DLD1 (cell line): ENCODE results near the gene ZNF746.
"Not testable (repeated sequence)": the region's sequence is repeated elsewhere in the genome, so short reads cannot be mapped to it uniquely, and the experiment has no call there.

Source experiments
- in situ Hi-C: cut with HindIII; loops from 2 replicates; pipeline ENCODE4 v1.10.0; 2017; ENCODE audit warnings: low sequenced_read_pairs

ZNF746 gene

DNA sequence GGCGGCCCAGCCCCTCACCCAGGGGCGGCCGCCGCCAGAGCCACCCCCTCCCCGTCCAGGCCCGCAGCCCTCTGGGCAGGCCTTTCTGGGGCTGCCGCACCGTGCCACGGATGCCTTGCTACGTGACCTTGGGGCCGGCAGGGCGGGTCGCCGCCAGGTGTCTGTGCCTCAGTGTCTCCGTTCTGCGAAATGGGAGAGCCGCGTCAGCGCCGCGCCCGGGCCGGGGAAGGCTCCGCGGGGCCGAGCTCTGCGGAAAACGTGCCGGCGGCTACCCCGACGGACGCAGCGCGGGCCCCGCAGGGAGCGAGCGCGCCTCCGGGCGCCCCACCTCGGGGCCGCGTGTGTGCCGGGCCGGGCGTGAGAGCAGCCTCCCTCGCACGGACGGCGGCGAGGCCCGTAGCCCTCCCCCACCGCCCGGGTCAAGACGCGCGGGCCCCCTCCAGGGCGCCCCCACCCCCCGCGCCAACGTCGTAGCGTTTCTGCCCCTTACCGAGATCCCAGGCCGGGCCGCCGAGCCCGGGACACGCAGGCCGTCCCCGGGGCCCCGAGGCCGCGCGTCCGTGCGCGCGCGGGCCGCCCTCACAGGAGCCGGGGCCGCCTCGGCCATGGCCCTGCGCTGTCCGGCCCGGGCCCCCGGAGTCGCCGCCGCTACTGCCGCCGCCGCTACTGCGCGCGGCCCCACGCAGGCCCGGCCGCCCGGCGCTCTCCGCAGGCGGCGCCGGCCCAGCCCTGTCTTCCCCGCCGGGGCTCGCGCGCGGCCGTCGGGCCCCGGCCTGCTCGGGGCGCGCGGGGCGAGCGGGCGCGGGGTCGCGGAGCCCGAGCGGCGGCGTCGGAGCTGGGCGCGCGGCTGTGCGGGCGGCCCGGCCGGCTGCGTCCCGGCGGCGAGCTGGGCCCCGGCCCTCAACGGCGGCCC lies 37.8 kb downstream of the ZNF746 start:
- in situ Hi-C loops, result no loop called here

DNA sequence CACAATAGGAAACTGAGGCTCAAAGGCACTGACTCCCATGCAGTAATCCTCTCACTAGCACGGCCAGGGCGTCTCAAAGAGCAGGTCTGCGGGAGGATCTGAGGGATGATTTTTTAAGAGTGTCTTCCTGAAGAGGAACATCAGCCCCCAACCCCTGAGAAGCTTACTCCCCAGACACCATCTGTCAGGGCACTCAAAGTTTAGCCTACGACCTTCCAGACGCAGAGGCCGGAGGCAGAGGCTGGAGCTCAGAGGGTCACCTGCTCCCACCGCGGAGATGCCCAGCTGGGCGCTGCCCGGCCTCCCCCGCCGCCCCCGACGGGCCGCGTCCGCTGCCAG lies 38.4 kb downstream of the ZNF746 start:
- in situ Hi-C loops, result no loop called here

DNA sequence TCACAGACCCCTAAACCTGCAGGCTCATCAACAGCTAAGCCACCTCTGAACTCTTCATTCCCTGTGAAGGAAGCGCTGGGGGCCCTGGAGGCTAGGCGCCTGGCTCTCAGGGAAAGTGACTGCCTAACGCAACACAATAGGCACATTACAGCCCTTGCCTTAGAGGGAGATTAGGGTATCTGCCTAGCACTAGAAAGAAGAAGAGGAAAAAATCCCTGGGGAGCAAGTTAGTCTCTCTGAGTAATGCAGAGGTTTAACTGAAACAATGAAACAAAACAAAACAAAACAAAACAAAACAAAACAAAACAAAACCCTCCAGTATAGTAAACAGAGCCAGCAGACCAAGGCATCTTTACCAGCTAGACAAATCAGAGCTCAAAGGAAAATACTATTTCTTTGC lies 39.4 kb downstream of the ZNF746 start:
- in situ Hi-C loops, result no loop called here

DNA sequence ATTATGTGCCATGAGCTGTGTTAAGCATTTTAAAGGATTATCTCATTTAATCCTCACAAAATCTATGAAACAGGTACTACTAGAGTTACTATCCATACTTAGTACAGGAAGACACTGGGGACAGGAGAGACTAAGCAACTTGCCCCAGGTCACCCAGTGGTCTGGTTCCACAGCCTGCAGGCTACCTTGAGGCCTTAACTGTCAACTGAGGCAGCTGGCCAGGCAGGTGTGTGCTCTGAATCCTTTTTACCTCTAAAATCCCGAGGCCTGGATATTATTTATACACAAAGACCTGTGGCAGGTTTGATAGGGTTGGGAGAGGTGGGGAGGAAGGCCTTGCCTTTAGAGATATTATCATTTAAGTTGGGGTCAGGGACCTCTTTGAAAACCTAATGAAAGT lies 39.8 kb downstream of the ZNF746 start:
- in situ Hi-C loops, result no loop called here

DNA sequence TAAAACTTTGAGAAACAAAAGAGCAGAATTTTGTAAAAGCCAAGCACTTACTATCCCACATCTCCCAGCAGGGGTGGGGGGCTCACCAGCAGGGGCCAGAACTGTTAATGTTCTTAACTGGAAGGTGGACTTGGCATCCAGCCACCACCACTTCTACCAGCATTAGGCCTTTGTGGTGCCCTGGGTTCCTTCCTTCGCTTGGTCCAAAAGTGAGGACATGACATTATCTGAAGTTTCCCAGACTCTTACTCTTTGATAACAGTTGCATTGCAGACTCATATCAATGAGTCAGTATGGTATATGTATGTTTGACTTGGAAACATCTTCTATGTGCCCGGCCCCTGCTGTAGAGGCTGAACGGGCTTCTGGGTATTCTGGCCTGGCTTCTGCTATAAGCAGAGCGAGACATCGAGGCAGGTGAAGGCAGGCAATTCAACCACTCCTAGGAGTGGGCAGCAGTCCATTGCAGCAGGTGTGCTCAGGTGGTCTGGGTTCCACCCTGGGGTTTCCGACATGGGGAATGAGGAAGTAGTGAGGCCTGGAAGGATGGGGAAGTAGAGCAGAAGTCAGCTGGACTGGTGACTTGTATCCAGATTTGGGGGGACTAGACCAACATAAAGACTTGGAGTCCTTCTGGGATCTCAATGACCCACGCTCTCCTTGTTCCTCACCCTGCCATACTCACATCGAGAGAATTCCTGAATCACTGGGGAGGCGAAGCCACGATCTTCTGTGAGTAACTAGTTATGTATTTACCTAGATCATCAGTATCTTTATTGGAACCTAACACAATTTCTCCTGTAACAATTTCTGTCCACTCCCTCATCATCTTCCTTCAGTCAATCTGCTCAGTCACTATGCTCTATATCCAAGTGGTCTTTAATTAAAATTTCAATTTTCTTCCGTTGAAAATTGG lies 40.8 kb downstream of the ZNF746 start:
- in situ Hi-C loops, result no loop called here

DNA sequence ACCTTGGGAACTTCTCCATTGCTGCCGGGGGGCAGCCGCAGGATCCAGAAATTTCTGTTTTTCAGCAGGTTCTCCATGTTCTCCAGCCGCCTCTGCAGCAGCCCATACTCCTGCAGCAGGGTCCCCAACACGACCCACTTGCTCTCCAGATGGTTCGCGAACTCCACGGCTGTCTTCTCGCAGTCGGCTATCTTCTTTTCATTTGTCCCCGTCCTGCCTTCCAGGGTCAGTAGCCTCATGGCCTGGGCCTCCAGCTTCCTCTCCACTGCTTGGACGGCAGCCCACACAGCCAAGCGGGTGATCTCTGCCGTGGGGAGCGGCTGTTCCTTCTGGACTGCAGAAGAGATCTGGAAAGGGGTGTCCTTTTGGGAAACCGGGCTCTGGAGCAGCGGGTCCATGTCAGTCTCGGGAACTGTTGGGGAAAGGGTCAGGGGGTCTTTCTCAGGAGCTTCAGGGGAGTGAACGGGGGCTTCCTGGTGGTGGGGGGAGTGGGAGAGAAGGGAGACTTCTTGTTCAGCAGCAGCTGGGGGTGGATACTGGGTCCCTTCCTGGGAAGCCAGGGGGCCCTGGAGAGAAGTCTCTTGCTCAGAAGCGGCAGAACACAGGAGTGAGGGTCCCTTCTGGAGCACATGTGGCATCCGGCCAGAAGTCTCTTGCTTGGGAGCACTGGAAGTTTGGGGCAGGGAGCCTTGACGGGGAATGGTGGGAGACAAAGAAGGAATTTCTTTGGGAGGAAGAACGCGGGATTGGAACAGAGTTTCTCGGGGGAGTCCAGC lies 42.2 kb downstream of the ZNF746 start:
- in situ Hi-C loops, result no loop called here

DNA sequence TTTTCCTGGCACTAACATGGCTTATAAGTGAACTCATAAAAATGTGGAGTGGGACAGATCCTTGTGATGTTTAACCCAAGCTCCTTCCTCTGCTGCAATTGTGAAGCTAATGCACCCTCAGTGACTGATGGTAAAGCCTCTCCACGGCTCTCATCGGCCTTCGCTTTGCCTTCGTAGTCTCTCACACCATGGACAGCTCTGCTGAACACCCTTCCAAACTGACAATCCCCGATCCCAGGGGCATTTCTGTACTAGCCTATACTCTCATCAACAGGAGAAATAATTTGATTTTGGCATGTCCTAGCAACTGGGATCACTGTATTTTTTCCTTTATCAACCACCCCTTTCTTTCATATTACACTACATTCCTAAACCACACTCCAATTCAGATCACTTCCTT lies 42.9 kb downstream of the ZNF746 start:
- in situ Hi-C loops, result no loop called here

DNA sequence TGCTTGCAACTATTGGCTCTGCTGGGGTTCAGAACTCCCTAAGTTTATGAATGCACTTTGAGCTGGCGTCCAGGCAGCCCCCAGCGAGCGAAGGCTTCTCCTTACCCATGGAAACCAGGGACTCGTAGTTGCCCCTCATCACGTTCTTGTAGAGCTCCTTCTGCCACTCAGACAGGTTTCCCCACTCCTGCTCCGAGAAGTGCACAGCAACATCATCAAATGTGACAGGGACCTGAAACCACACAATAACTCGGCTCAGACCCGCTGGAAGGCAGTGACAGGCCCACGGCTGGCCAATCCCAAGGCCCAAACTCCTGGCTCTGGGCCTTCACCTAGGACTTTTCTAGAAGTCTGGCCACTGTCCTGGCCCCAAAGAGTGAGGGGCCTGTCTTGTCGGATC lies 43.6 kb downstream of the ZNF746 start:
- in situ Hi-C loops, result no loop called here

DNA sequence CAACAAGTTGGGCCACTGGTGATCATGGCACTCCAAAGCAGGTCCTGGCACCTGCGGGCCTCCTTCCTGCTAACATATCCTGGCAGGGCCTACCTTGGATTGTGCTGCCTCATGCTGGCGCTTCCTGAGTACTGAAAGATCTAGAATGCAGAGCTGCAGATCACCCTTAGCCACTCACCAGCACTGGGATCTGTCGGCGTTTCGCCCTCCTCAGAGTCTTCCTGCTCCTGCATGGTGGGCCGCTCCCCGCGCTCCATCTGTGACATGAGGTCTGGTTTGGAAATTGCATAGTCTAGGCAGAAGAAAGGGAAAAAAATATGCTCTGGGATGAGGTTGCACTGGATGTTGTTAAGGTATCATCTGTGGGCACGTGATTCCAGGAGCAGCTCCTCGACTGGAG lies 46.8 kb downstream of the ZNF746 start:
- in situ Hi-C loops, result no loop called here

DNA sequence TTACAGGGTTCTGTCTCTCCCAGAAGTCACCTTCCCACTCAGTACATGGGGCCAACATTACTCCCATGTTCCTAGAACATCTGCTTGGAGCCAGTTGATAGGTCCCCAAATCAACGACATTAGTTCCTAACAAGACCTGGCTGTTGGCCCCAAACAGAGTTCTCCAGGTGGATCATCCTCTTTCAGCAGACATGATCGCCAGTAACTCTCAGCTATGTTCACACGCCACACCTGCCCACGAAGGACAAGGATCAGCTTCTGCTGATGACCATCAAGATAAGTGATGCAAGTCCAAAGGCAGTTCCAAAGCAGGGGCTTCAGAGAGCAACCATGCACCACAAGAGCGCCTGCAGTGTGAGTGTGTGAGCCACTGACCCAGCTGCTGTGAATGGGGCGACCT lies 47.7 kb downstream of the ZNF746 start:
- in situ Hi-C loops, result no loop called here

DNA sequence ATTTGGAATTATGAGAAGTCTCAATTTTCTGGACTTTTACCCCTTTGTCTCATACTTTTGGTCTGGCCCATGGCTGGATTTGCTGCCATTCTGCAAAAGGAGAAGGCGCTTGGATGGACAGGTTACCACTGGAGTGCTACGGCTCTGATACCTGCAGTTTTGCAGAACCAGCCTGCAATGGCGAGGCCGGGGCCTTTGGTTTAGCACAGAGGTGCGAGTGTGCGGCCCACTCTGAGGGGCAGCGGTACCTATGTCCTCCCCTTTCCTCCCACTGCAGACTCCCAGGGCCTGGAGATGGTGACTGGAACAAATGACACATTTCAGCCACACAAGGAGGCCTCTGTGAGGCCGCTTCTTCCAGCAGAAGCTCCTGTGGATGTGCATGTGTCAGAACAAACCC lies 48.6 kb downstream of the ZNF746 start:
- in situ Hi-C loops, result no loop called here

DNA sequence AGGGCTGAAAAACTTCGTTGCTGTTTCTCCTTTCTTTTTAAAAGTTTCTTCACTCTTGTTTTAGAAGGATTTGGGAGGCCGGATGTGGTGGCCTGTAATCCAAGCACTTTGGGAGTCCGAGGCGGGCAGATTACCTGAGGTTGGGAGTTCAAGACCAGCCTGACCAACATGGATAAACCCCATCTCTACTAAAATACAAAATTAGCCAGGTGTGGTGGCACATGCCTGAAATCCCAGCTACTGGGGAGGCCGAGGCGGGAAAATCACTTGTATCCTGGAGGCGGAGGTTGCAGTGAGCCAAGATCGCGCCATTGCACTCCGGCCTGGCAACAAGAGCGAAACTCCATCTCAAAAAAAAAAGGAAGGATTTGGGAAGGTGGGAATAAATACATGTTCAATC lies 51.6 kb downstream of the ZNF746 start:
- in situ Hi-C loops, result not testable (repeated sequence)

DNA sequence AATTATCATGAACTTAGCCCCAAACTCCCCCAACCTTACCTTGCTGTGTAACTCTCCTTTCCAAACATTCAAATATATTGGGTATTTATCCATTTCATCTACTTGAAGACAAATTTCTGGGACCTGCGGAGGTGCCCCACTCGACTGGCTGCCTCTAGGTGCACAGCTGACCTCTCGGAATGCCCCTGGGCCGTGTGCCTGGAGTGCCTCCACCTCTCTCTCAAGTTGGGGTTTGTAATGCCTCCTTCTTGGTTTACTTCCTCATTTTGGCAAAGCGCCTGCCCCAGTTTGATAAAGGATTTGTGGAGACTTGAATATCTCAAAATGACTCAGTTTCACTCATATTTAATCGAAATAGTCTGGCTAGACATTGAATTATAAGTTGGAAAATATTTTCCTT lies 53.3 kb downstream of the ZNF746 start:
- in situ Hi-C loops, result no loop called here

DNA sequence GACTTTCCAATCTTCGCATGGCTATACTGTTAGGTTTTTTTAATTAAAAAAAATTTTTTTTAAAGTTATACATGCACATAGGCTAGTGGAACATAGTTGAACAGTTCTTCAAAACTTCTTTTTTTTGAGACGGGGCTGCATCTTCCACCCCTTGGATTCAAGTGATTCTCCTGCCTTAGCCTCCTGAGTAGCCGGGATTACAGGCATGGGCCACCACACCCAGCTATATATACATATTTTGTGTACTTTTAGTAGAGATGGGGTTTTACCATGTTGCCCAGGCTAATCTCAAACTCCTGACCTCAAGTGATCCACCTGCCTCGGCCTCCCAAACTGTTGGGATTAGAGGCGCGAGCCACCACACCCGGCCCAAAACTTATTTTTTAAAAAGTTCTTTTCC lies 54.1 kb downstream of the ZNF746 start:
- in situ Hi-C loops, result no loop called here

DNA sequence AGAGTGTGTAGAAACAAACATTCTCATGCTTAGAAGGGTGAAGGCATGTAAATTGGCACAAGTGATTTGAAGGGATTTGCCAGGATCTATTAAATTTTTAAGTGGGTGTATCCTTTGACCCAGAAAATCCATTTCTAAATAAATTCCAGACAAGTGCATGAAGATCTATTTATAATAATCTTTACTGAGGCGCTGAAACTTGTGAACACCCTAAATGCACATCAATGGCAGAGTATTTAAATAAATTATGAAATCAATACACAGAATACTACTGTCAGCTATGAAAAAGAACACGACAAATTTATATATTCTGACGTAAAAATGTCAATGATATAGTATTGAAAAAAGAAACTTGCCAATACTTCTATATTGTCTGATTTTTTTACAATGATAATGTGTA lies 54.7 kb downstream of the ZNF746 start:
- in situ Hi-C loops, result no loop called here

DNA sequence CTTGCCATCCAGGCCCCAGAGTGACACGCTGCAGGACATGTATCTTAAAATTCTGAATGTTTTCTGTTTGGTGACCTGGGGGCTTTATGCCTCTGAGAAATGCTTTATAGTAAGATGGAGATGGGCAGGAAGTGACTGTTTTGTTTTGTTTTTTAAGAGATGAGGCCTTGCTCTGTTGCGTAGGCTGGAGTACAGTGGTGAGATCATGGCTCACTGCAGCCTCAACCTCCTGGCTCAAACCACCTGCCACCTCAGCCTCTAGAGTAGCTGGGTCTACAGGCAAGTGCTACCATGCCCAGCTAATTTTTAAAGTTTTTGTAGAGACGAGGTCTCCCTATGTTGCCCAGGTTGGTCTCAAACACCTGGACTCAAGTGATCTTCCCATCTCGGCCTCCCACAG lies 57.4 kb downstream of the ZNF746 start:
- in situ Hi-C loops, result no loop called here

DNA sequence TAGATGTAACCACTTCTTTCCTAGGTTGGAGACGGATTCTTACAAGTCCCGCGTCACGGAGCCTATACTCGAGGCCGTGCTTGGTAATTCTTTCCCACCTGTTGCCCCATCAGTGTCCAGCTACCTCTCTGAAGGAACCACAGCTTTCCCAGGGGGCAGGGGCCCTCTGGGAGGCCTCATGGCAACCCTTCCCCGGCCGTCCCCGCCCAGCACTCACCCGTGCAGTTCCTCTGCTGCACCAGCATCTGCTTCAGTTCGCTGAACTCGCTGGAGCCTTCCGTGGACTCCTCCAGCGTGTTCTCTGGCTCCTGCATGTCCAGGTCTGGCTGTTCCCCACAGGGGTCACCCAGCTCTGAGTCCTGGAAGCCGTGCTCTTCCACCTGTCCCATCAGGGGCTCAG lies 61.3 kb downstream of the ZNF746 start:
- in situ Hi-C loops, result no loop called here

DNA sequence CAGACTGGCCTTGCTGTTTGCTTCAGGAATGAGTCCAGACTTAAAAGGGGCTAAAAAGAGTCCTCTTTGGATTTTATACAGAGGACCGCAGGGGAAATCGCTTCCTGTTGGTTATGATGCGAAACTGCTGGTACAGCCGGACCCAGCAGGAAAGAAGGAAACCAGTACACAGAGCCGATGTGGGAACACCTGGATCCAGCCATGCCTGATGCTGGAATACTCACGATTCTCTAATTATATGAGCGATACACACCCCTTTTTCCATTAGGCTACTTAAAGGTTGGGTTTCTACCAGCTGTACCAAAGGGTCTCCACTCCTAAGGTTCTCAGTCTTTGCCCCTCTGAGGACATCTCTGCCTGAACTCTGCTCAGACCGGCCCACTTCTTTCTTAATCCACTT lies 64.5 kb downstream of the ZNF746 start:
- in situ Hi-C loops, result no loop called here

DNA sequence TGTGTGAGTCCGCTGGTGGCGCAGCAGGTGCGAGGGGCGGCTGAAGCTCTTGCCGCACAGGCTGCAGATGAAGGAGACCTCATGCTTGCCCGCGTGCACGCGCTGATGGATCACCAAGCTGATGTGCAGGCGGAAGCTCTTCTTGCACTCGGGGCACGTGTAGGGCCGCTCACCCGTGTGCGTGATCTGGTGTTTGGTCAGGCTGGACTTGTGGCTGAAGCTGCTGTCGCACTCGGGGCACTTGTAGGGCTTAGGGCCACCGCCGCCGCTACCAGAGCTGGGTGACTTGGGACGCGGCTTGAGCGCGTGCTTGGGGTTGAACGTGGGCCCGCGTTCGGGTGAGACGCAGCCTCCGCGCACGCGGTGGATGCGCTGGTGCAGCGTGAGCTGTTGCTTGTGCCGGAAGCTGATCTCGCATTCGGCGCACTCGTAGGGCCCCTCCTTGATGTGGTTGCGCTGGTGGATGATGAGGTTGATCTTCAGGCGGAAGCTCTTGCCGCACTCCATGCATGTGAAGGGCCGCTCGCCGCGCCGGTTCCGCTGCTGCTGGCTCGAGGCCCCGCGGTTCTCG lies 65.4 kb downstream of the ZNF746 start:
- in situ Hi-C loops, result no loop called here

DNA sequence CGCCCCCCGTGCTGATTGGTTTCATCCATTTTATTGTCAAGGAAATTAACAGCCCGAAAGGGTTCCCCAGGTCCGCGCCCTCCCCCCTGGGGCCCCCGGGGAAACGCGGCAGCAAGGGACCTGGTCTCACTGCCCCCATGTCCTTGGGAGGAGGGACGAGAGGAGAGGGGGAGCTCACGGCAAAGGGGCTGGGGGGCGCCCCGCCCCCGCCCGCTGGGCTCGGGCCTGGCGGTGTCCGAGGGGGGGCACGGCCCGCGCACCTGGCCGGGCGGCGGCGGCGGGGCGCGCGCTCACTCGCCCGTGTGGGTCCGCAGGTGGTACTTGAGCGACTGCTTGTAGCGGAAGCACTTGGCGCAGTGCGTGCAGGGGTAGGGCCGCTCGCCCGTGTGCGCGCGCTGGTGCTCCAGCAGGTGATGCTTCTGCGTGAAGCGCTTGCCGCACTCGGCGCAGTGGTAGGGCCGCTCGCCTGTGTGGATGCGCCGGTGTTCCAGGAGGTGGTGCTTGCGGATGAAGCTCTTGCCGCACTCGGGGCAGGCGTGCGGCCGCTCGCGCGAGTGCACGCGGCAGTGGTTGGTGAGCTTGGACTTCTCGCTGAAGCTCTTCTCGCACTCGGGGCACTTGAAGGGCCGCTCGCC lies 66.0 kb downstream of the ZNF746 start:
- in situ Hi-C loops, result no loop called here

DNA sequence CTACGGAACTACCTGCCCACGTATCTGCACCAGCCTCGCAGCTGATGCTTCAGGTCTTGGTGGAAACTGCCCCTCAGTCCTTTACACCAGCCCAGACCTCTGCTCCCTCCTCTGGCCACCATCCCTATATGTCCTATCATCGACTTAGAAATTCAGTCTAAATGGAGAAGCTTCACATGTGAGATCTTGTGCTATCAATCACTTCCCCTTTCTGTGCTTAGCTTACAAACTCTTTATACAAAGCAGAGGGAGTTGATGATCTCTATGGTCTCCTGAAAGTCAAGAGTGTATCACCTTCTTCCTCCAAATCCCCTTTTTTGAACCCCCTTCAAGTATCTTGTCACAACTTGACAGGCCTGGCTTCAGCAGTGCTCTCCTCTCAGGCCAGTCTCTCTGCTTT lies 67.4 kb downstream of the ZNF746 start:
- in situ Hi-C loops, result no loop called here
